RWPE1 (cell line): ENCODE measurements around the gene XAGE1A.
"Not testable (repeated sequence)": the region's sequence is repeated elsewhere in the genome, so short reads cannot be mapped to it uniquely, and the experiment has no call there.

Source experiments
- CTCF ChIA-PET: fragments of 350-600 bp; sonication (Branson Sonifier 250); formaldehyde crosslinking; extraction: SDS; loops from one replicate; lab custom pipeline; 2021; lab: Yijun Ruan, JAX
- POLR2A ChIA-PET: fragments of 400-600 bp; formaldehyde crosslinking; extraction: SDS; loops from one replicate; lab custom pipeline; 2020; ENCODE audit warnings: antibody characterized with exemption; ENCODE audit not compliant: low non-redundant PET; lab: Yijun Ruan, JAX
- DNase-seq: peaks from one replicate; pipeline ENCODE4 v3.0.0; 2012; ENCODE audit warnings: low spot score
- H3K27ac ChIP-seq: fragments of 450-650 bp; 2 replicates; pipeline ENCODE4 v1.5.1; 2017
- TF ChIP-seq, protein P1 (sequence below): fragments of 450-650 bp; conservative IDR thresholded peaks from 2 replicates; pipeline ENCODE4 v1.5.1; 2017; ENCODE audit warnings: low read depth, mild to moderate bottlenecking

The XAGE1A gene

DNA sequence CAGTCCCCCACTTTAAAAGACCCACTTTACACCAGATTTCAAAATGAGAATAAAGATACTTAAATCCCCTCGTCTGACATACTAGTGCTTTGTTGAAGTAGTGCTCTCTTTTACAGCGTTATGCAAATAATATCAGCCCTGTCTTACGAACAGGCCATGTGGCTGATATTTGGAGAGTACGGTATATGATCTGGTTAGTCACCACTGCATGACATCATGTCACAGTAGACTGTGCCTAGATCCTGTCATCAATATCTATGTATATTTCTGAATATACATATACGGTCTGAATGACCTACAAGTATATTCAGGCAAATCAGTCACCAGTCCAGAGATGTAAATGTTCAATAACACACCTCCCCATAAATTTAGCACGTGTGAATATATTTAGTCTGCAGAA is 46.7 kb downstream of the XAGE1A start:
- H3K27ac ChIP-seq: no peak overlapping the region
- no peak for DNase-seq
- TF ChIP-seq, protein P1, sequence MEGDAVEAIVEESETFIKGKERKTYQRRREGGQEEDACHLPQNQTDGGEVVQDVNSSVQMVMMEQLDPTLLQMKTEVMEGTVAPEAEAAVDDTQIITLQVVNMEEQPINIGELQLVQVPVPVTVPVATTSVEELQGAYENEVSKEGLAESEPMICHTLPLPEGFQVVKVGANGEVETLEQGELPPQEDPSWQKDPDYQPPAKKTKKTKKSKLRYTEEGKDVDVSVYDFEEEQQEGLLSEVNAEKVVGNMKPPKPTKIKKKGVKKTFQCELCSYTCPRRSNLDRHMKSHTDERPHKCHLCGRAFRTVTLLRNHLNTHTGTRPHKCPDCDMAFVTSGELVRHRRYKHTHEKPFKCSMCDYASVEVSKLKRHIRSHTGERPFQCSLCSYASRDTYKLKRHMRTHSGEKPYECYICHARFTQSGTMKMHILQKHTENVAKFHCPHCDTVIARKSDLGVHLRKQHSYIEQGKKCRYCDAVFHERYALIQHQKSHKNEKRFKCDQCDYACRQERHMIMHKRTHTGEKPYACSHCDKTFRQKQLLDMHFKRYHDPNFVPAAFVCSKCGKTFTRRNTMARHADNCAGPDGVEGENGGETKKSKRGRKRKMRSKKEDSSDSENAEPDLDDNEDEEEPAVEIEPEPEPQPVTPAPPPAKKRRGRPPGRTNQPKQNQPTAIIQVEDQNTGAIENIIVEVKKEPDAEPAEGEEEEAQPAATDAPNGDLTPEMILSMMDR: no peak
- CTCF ChIA-PET: no interaction called here
- POLR2A ChIA-PET: no interaction called here

DNA sequence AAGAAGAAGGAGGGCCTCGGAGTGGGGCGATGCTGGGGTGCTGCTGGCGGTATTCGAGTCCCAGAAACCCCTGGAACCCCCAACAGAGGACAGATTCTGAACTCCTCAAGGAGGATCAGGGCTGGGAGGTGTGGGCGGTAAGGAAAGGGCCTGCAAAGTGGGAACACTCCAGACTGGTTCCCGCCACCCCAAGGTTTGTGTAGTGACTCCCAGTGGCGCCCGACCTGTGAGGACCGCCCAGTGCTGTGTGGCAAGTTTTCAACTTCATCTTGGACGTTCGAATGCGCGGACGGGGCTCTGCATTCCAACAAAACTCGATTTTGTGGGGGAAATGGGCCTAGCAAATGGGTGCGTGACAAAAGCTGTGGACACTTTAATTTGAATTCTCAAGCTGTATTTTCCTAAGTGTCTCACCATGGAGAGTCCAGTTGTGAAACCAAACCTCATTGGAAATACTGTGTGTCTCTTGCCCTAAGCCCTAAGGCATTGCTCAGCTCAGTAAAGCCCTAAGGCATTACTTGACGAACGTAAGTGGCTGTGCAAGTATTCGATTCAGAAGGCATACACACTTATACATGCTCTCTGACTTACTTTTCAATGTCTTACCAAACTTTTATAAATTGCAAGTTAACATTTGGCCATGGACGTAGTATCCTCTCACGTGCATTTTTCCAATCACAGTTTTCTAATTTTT is 48.7 kb downstream of the XAGE1A start:
- ChIA-PET CTCF (no interaction called here), POLR2A (no interaction called here)
- TF ChIP-seq, protein P1: no peak
- DNase-seq: no peak
- no peak overlapping the region for H3K27ac ChIP-seq

DNA sequence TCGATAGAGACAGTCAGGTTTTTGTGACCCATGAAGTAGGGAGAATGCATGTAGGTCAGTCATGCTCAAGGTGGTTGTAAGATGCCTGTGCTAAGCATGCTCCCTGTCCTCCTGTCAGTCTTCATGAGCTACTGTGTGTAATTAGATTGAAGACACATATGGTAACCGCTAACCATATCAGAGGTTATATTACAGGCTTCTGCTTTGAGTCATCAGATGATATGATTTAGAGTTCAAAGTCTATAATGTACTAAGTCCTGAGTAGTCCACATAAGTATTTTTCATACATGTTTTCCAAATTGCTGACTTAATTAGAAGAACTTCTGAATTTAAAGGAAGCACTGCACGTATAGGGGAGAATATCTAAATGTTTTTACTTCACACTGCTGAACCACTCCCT is 53.2 kb downstream of the XAGE1A start:
- DNase-seq, CTCF ChIA-PET, POLR2A ChIA-PET, H3K27ac ChIP-seq: not testable (repeated sequence)
